ENCODE results near the gene ZNF782. TPM values are rescaled to one million over a fixed set of nuclear protein-coding genes. Genes with fewer than 3 reads are reported as not detected.
A peak's percentile ranks its signal among the peaks of the same experiment; 100 is the strongest.
"Not testable (repeated sequence)": the region's sequence is repeated elsewhere in the genome, so short reads cannot be mapped to it uniquely, and the experiment has no call there.

Gene ZNF782
- 6.4 TPM for total RNA-seq
- long read RNA-seq, partial matches to known transcripts = 0 of 1 reads
- long read RNA-seq, other reads (novel, unspliced or antisense) = 1 of 1 reads

DNA sequence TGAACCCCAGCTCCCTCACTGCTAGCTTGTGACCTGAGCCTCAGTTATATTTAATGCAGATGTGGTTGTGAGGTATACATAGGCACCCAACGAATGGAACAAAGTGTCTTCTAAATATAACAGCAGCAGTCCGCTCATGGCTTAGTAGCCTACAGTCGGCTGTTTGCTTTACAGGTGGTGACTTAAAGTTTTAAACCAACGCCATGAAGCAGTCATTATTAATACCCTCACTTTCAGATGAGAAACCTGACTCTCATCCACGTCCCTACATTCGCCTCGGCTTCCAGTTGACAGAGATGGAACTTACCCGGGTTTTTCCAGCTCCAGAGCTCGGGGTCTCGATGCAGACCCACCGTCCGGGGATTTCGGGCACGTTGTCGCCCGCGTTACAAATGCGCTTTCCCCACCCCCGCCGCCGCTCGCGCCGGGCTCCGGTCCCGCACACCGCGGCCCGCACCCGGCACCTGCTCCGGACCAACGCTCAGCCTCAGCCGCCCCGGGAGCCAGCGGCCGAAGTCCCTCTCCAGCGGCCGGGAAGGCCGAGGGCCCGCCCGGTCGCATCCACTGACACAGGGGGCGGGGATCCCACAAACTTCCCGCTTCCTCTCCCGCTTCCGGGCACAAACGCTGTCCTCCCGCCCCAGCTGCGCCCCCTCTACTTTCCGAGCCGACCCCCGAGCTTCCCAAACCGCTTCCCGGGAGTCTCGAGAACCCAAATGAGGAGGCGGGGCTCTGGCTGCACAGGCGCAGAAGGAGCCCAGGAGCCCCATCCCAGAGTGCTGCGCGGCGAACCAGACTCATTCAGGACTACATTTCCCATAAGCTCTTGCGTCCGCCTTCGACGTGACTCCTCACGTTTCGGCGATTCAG, at the start of gene ZNF782:
Gene ZNF782 (minus strand): TSS at position 734 of the 870 bp plus-strand sequence. CDS start 2,553 bp downstream, outside the sequence.
- intact Hi-C loops (cut with DNase I) = no loop called here
- peak; percentile 98 to 99 for ATAC-seq
- peak; percentile 94 for DNase-seq
- Histone ChIP-seq H3K36me3 (no peaks in the 10 kb centered on the region), H3K27me3 (ENCODE audit: low read depth) (no peaks in the 10 kb centered on the region), H3K4me1 (peaks cover 29% of the 10 kb centered on the region), H3K27ac (peak within 1 kb of the TSS; percentile 78), H3K9me3 (no peaks in the 10 kb centered on the region), H3K4me3 (peak within 1 kb of the TSS; percentile 81)
- TF ChIP-seq, protein P1, sequence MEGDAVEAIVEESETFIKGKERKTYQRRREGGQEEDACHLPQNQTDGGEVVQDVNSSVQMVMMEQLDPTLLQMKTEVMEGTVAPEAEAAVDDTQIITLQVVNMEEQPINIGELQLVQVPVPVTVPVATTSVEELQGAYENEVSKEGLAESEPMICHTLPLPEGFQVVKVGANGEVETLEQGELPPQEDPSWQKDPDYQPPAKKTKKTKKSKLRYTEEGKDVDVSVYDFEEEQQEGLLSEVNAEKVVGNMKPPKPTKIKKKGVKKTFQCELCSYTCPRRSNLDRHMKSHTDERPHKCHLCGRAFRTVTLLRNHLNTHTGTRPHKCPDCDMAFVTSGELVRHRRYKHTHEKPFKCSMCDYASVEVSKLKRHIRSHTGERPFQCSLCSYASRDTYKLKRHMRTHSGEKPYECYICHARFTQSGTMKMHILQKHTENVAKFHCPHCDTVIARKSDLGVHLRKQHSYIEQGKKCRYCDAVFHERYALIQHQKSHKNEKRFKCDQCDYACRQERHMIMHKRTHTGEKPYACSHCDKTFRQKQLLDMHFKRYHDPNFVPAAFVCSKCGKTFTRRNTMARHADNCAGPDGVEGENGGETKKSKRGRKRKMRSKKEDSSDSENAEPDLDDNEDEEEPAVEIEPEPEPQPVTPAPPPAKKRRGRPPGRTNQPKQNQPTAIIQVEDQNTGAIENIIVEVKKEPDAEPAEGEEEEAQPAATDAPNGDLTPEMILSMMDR (IDR thresholded peaks at IDR 0.05) = no peak

DNA sequence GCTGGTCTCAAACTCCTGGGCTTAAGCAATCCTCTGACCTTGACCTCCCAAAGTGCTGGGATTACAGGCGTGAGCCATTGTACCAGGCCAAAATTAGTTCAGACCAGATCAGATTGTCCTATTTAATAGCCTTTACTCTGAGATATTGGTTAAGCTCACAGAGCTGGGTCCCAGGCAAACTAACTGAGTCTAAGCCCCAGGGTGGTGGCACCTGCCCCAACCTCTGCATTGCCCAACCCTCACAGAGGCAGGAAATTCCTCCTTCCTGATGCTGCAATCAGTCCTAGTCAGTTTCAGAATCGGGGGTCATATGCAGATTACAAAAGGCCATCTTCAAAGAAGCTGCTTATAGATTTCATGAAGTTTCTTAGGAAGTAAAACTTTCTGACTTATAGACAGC, 45.7 kb upstream of the ZNF782 start:
- H3K9me3 ChIP-seq; intact Hi-C loops (cut with DNase I); H3K4me1 ChIP-seq; H3K27ac ChIP-seq; H3K27me3 ChIP-seq (ENCODE audit: low read depth); DNase-seq; H3K4me3 ChIP-seq: not testable (repeated sequence)
- peaks cover 19% of the 10 kb centered on the region for H3K36me3 ChIP-seq
- ATAC-seq = peak in 1 of 2 donors; percentile 32

DNA sequence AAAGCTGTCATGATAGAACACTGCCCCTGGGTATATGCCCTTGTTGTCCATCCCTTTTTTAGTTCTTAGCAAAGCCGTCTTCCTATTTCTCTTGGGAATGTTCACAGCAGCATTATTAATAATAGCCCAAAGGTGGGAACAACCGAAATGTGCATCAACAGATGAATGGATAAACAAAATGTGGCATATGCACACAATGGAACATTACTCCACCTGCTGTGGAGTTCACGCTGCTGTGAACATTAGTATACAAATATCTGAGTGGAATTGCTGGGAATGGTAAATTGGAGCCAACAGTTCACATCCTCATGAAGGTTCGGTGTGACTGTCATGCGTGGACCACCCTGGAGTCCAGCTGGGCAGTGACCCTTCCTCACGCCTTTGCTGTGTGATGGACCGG, 37.8 kb upstream of the ZNF782 start:
- Histone ChIP-seq H3K36me3 (peaks cover 24% of the 10 kb centered on the region), H3K27me3 (ENCODE audit: low read depth) (no peaks in the 10 kb centered on the region), H3K4me3 (no peak overlapping the region), H3K4me1 (no peaks in the 10 kb centered on the region), H3K27ac (no peak overlapping the region), H3K9me3 (no peaks in the 10 kb centered on the region)
- DNase-seq = no peak
- TF ChIP-seq, protein P1 (IDR thresholded peaks at IDR 0.05) = no peak
- intact Hi-C loops (cut with DNase I) = no loop called here
- no peak for ATAC-seq

DNA sequence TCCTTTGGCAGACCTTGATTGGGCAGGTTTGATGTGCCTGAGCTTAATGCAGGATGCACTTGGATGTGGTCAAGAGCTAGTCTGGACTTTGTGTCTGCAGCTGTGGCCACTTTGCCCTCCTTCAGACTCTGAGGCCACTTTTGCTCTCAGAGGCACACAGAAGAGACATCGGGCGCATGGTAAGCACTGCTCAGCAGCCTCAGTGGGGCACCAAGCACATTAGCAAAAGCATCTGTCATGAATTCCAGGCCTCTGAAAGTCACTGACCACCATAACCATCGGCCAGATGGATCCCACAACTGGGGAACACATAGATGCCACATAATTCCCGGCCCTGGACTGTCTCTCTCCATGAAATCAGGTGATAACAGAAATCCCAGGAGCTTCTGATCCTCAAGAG, 34.3 kb upstream of the ZNF782 start:
- H3K27ac ChIP-seq = no peak overlapping the region
- H3K4me1 ChIP-seq = no peaks in the 10 kb centered on the region
- no peaks in the 10 kb centered on the region for H3K9me3 ChIP-seq
- no peak overlapping the region for H3K4me3 ChIP-seq
- intact Hi-C loops (cut with DNase I) = no loop called here
- no peak for ATAC-seq
- H3K36me3 ChIP-seq = peaks cover 10% of the 10 kb centered on the region
- H3K27me3 ChIP-seq (ENCODE audit: low read depth) = no peaks in the 10 kb centered on the region
- TF ChIP-seq, protein P1 (IDR thresholded peaks at IDR 0.05) = no peak
- DNase-seq = no peak

DNA sequence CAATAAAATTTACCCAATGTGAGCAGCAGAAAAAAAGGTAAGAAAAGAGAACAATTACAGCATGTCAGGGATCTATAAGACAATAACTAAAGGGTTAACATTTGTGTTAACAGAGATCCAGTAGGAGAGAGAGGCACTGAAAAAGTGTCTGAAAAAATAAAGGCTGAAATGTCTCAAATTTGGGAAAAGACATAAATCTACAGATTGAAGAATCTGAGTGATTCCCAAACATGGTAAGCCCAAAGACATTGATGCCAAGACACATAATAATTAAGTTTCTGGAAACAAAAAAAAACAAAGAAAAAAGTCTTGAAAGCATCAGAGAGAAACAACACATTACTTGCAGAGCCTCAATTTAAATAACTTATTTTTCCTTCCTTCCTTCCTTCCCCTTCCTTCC, 31.1 kb upstream of the ZNF782 start:
- no peaks in the 10 kb centered on the region for H3K9me3 ChIP-seq
- H3K27me3 ChIP-seq (ENCODE audit: low read depth) = no peaks in the 10 kb centered on the region
- no peaks in the 10 kb centered on the region for H3K4me1 ChIP-seq
- TF ChIP-seq, protein P1 (IDR thresholded peaks at IDR 0.05) = no peak
- intact Hi-C loops (cut with DNase I) = no loop called here
- H3K27ac ChIP-seq = no peak overlapping the region
- DNase-seq (no peak), ATAC-seq (no peak)
- H3K36me3 ChIP-seq = no peaks in the 10 kb centered on the region
- no peak overlapping the region for H3K4me3 ChIP-seq

DNA sequence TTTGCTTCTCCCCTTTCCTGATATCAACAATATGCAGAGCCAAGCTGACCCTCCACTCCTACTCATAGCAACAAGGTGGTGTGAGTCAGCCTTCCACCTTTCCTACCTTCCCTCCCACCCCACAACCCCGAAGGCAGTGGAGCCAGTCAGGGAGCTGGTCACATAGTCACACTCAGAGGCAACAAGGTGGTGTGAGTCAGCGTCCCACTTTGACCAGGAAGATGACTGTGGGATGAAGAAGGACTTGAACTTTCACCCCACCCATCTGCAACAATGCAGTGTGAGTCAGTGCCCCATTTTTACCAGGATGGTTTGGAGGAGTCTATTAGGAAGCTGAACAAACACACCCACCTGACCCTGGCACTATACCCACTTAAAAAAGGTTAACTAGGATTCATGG, 30.1 kb upstream of the ZNF782 start:
- no peaks in the 10 kb centered on the region for H3K36me3 ChIP-seq
- H3K4me1 ChIP-seq = no peaks in the 10 kb centered on the region
- no peaks in the 10 kb centered on the region for H3K9me3 ChIP-seq
- DNase-seq (no peak), ATAC-seq (peak; percentile 38 to 40)
- H3K27ac ChIP-seq = no peak overlapping the region
- no peak overlapping the region for H3K4me3 ChIP-seq
- TF ChIP-seq, protein P1 (IDR thresholded peaks at IDR 0.05) = no peak
- intact Hi-C loops (cut with DNase I) = no loop called here
- peaks cover 1% of the 10 kb centered on the region for H3K27me3 ChIP-seq (ENCODE audit: low read depth)

All from lower lobe of right lung (tissue), 2 donors.